Measurements from ENCODE around the gene TUT4. TPM values are rescaled to one million over a fixed set of nuclear protein-coding genes. Genes with fewer than 3 reads are reported as not detected.

TUT4 gene
- total and polyA plus RNA-seq, 2 donors (not counting 3 experiments of a cell fraction or from before 2014, with no cell fraction given), result 24.7 to 41.2 TPM

GRCh38 chr1:52532731-52533327 is 20.1 kb downstream of the TUT4 start:
- dilution Hi-C loops (cut with MboI; ENCODE audit: extremely low pct_ligation_motif_present, low sequenced_read_pairs) (no loop called here), intact Hi-C loops (cut with micrococcal nuclease) (no loop called here)
- ChIA-PET CTCF (interaction anchor here (0.6 kb wide), 1 partner anchor 13 kb away, joined by 3 read pairs; no protein-coding TSS in a partner anchor), POLR2A (no interaction called here)
- DNase-seq (ENCODE audit: low read depth, low spot score), result no peak
- Histone ChIP-seq H3K27me3 (ENCODE audit: control insufficient read depth in 2 of 2, insufficient read depth in 2 of 2, low read length in 2 of 2) (no peaks in the 10 kb centered on the region), H3K9me1 (replicated peaks; ENCODE audit: control insufficient read depth, extremely low read depth, insufficient read depth, low read length) (no peaks in the 10 kb centered on the region), H3K27ac (ENCODE audit: insufficient read depth, low read depth, low read length) (no peak overlapping the region), H2AFZ (ENCODE audit: low read depth, low read length) (no peak overlapping the region), H3K36me3 (ENCODE audit: control insufficient read depth in 2 of 2, extremely low read depth in 1 of 2, insufficient read depth in 2 of 2, low read length in 2 of 2) (no peaks in the 10 kb centered on the region), H3K4me1 (ENCODE audit: control insufficient read depth, extremely low read depth, insufficient read depth, low read length) (no peaks in the 10 kb centered on the region), H3K9ac (replicated peaks; ENCODE audit: extremely low read depth, insufficient read depth, low read length) (no peak overlapping the region), H3K79me2 (ENCODE audit: control insufficient read depth, insufficient read depth, low read length) (peaks cover 45% of the 10 kb centered on the region), H4K20me1 (replicated peaks; ENCODE audit: control insufficient read depth, extremely low read depth, insufficient read depth, low read length) (no peaks in the 10 kb centered on the region), H3K4me3 (replicated peaks in 1 of 3; ENCODE audit: insufficient read depth in 1 of 3, low read depth in 1 of 3, low read length in 3 of 3) (no peak overlapping the region), H3K4me2 (ENCODE audit: insufficient read depth, low read length) (no peak overlapping the region), H3K9me3 (replicated peaks; ENCODE audit: control insufficient read depth, insufficient read depth, low read length) (no peaks in the 10 kb centered on the region)
- TF ChIP-seq CTCF (IDR thresholded peaks at IDR 0.05; ENCODE audit: extremely low read depth in 1 of 2, insufficient read depth in 1 of 2, low read depth in 1 of 2, low read length in 2 of 2) (no peak), POLR2A (IDR thresholded peaks at IDR 0.05; ENCODE audit: low read depth, low read length) (no peak), MYC (IDR thresholded peaks at IDR 0.05; ENCODE audit: low read depth, low read length) (no peak), GATA2 (IDR thresholded peaks at IDR 0.05; ENCODE audit: insufficient read depth, insufficient read length, low read depth, low read length) (no peak), FOS (IDR thresholded peaks at IDR 0.05; ENCODE audit: borderline replicate concordance, insufficient read depth, low read length) (no peak)
- BruUV-seq (replicated peaks), result no TSS peak
- no peak for FAIRE-seq

GRCh38 chr1:52532247-52532646 is 20.6 kb downstream of the TUT4 start:
- no peak for DNase-seq (ENCODE audit: low read depth, low spot score)
- no peaks in the 10 kb centered on the region for H3K4me1 ChIP-seq (ENCODE audit: control insufficient read depth, extremely low read depth, insufficient read depth, low read length)
- ChIA-PET CTCF (interaction anchor here (0.6 kb wide), 1 partner anchor 13 kb away, joined by 3 read pairs; no protein-coding TSS in a partner anchor), POLR2A (interaction anchor here (0.6 kb wide), 1 partner anchor 658 kb away, joined by 3 read pairs; no protein-coding TSS in a partner anchor)
- no peaks in the 10 kb centered on the region for H3K9me1 ChIP-seq (replicated peaks; ENCODE audit: control insufficient read depth, extremely low read depth, insufficient read depth, low read length)
- no peak overlapping the region for H3K4me3 ChIP-seq (replicated peaks in 1 of 3; ENCODE audit: insufficient read depth in 1 of 3, low read depth in 1 of 3, low read length in 3 of 3)
- no TSS peak for BruUV-seq (replicated peaks)
- no peaks in the 10 kb centered on the region for H3K9me3 ChIP-seq (replicated peaks; ENCODE audit: control insufficient read depth, insufficient read depth, low read length)
- H3K79me2 ChIP-seq (ENCODE audit: control insufficient read depth, insufficient read depth, low read length), result peaks cover 41% of the 10 kb centered on the region
- H3K36me3 ChIP-seq (ENCODE audit: control insufficient read depth in 2 of 2, extremely low read depth in 1 of 2, insufficient read depth in 2 of 2, low read length in 2 of 2), result no peaks in the 10 kb centered on the region
- intact Hi-C loops (cut with micrococcal nuclease) (no loop called here), dilution Hi-C loops (cut with MboI; ENCODE audit: extremely low pct_ligation_motif_present, low sequenced_read_pairs) (no loop called here)
- no peak for FAIRE-seq
- no peak overlapping the region for H3K9ac ChIP-seq (replicated peaks; ENCODE audit: extremely low read depth, insufficient read depth, low read length)
- H4K20me1 ChIP-seq (replicated peaks; ENCODE audit: control insufficient read depth, extremely low read depth, insufficient read depth, low read length), result no peaks in the 10 kb centered on the region
- no peak overlapping the region for H3K27ac ChIP-seq (ENCODE audit: insufficient read depth, low read depth, low read length)
- no peak overlapping the region for H3K4me2 ChIP-seq (ENCODE audit: insufficient read depth, low read length)
- H2AFZ ChIP-seq (ENCODE audit: low read depth, low read length), result no peak overlapping the region
- H3K27me3 ChIP-seq (ENCODE audit: control insufficient read depth in 2 of 2, insufficient read depth in 2 of 2, low read length in 2 of 2), result no peaks in the 10 kb centered on the region
- no peak for TF ChIP-seq POLR2A (IDR thresholded peaks at IDR 0.05; ENCODE audit: low read depth, low read length)
- no peak for TF ChIP-seq CTCF (IDR thresholded peaks at IDR 0.05; ENCODE audit: extremely low read depth in 1 of 2, insufficient read depth in 1 of 2, low read depth in 1 of 2, low read length in 2 of 2)
- TF ChIP-seq MYC (IDR thresholded peaks at IDR 0.05; ENCODE audit: low read depth, low read length), result no peak
- TF ChIP-seq EZH2 (IDR thresholded peaks at IDR 0.05; ENCODE audit: borderline replicate concordance, low read depth, low read length, severe bottlenecking), result no peak
- TF ChIP-seq GATA2 (IDR thresholded peaks at IDR 0.05; ENCODE audit: insufficient read depth, insufficient read length, low read depth, low read length), result no peak
- TF ChIP-seq JUN (IDR thresholded peaks at IDR 0.05; ENCODE audit: borderline replicate concordance, insufficient read depth, insufficient read length, low read depth), result no peak
- no peak for TF ChIP-seq MAX (IDR thresholded peaks at IDR 0.05; ENCODE audit: insufficient read depth, insufficient read length)
- TF ChIP-seq FOS (IDR thresholded peaks at IDR 0.05; ENCODE audit: borderline replicate concordance, insufficient read depth, low read length), result no peak
- no peak for TF ChIP-seq POLR2AphosphoS5 (IDR thresholded peaks at IDR 0.05; ENCODE audit: insufficient read depth, low read depth, low read length)

Data from endothelial cell of umbilical vein (primary cell).